GM21381 (cell line): Measurements from ENCODE around the gene CXCL1.

Source experiments
- ATAC-seq: cut with Tn5 transposase; IDR thresholded peaks from one replicate; pipeline ENCODE4 v1.9.1; 2021; ENCODE audit warnings: mild to moderate bottlenecking, moderate library complexity; ENCODE audit not compliant: unreplicated experiment

Gene CXCL1

GRCh38 chr4:73851293-73851692 lies 17.9 kb upstream of the CXCL1 start:
- ATAC-seq: no peak

GRCh38 chr4:73852771-73853170 lies 16.4 kb upstream of the CXCL1 start:
- no peak for ATAC-seq

GRCh38 chr4:73853246-73853704 lies 15.9 kb upstream of the CXCL1 start, which contains the start of gene PF4V1:
PF4V1 (plus strand) TSS chr4:73853296; CDS start chr4:73853363, 67 bp downstream.
- no peak for ATAC-seq

- no peak for ATAC-seq
These were observed 15.3 kb upstream of the CXCL1 start for GRCh38 chr4:73853718-73854473.

- ATAC-seq: no peak
These were observed 13.8 kb upstream of the CXCL1 start for GRCh38 chr4:73855406-73855805.

- no peak for ATAC-seq
These were observed 12.7 kb upstream of the CXCL1 start for GRCh38 chr4:73856518-73856917.

- ATAC-seq: no peak
These were observed 9.5 kb upstream of the CXCL1 start for GRCh38 chr4:73859614-73860088.

GRCh38 chr4:73860181-73860580 lies 9.0 kb upstream of the CXCL1 start:
- no peak for ATAC-seq

GRCh38 chr4:73860917-73861316 lies 8.3 kb upstream of the CXCL1 start:
- ATAC-seq: no peak

GRCh38 chr4:73862322-73862721 lies 6.9 kb upstream of the CXCL1 start:
- no peak for ATAC-seq

- no peak for ATAC-seq
These were observed 4.8 kb upstream of the CXCL1 start for GRCh38 chr4:73864365-73864764.

- no peak for ATAC-seq
These were observed 4.2 kb upstream of the CXCL1 start for GRCh38 chr4:73864961-73865360.

GRCh38 chr4:73865431-73866096 lies 3.6 kb upstream of the CXCL1 start:
- ATAC-seq: no peak

- no peak for ATAC-seq
These were observed 2.9 kb upstream of the CXCL1 start for GRCh38 chr4:73866246-73866645.

- ATAC-seq: no peak
These were observed 1.4 kb upstream of the CXCL1 start for GRCh38 chr4:73867783-73868182.

GRCh38 chr4:73868206-73869129 lies 725 bp upstream of the CXCL1 start:
- no peak for ATAC-seq

GRCh38 chr4:73870260-73870659 lies 1.1 kb downstream of the CXCL1 start:
- ATAC-seq: no peak

- no peak for ATAC-seq
These were observed 1.6 kb downstream of the CXCL1 start for GRCh38 chr4:73870768-73871167.

GRCh38 chr4:73871511-73872310 lies 2.5 kb downstream of the CXCL1 start:
- no peak for ATAC-seq
